SKM-1 treated with dmso at 0.1 percent for 144 hours (cell line): ENCODE measurements around the gene SYNPO2.
A peak's percentile ranks its signal among the peaks of the same experiment; 100 is the strongest.
"Not testable (repeated sequence)": the region's sequence is repeated elsewhere in the genome, so short reads cannot be mapped to it uniquely, and the experiment has no call there.

ENCODE experiments used
- DNase-seq: peaks from one replicate; lab custom pipeline; 2025; ENCODE audit not compliant: unreplicated experiment; lab: John Stamatoyannopoulos, UW

The SYNPO2 gene

DNA sequence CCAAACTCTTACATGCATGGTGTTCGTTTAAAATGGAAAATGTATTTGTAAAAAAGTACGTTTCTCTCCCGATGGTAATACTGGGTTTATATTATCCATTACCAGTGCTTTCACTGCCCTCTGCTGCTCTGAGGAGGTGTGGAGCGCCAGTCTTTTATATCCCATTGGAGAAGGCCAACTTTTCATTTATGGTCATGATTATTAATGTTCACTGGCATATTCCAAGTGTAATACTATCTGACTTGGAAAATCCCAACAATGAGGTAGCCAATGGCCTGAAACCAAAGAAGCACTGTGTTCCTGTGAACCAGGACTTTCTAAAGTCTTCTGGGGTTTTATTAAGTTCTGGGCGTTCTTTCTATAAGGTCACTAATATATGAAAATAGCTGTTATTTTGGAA, 80.7 kb downstream of the SYNPO2 start:
- DNase-seq = peak; percentile 21

DNA sequence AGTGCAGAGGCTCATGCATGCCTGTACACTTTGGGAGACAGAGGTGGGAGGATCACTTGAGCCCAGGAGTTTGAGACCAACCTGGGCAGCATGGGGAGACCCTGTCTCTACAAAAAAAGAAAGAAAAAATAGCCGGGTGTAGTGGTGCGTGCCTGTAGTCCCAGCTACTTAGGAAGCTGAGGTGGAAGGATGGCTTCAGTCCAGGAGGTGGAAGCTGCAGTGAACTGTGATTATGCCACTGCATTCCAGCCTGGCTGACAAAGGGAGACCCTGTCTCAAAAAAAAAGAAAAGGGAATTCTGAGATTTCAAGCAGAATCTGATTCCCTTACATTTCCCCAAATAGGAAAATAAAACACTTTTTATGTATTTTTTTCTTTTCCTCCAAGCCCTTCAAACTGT, 83.5 kb downstream of the SYNPO2 start:
- no peak for DNase-seq

DNA sequence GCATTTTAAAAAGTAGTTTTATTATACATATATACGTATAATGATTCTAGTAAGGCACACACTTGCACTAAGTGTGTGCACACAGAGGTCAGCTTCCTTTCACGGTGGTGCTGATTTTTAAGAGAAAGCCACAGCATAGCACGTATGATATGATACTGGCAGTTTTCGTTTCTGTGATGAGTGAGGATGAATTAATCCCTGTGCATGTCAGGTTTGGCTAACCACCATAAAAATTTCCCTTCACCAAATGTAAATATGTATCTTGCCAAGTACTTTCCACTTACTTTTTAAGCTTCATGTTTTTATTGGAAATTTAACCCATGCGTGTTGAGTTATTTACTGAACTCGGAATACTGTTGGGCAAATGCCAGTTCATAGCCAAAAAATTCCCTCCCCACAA, 84.6 kb downstream of the SYNPO2 start:
- DNase-seq = no peak

DNA sequence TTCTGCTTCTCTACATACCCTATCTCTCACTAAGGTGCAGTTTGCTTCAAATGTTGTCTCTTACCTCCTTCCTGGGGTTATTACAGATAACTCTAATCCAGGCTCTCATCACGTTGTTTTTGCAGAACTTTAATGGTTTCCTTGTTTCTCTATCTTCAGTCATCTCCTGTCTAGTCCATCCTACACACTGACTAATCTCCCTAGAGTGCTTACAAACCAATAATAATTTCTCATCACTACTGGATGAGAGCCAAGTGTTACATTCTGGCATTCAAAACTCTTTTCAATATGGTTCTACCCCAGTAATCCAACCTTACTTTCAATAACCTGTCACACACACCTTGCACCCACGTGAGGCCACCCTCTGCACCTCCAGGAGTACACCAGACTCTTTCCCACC, 86.1 kb downstream of the SYNPO2 start:
- no peak for DNase-seq

DNA sequence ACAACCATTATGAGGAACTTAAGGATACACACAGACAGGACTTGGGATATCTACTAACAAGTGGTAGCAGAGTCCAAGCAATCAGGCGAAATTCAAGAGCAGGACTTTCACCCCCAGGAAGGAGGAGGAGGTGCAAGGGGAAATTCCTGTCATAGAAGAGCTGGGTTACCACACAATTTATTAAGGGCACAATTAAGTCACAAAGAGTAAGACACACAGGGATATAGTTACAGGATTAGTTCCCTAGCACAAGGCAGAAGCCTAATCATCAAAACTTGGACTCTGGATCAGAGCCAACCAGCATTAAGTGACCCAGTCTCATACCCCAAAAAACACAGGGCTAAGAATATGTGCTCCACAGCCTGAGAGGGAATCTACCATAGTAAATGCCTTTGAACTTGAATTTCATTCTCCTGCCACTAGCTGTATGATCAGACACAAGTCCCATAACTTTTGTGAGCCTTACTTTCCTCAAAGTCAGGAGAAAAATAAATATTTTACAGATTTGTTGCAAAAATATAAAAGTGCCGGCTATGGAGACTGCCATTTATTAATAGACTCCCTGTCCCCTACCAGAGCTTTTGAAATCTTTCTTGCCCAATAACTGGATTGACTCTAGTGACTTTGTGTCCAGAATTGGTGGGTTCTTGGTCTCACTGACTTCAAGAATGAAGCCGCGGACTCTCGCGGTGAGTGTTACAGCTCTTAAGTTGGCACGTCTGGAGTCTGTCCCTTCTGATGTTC, 87.0 kb downstream of the SYNPO2 start:
- no peak for DNase-seq

DNA sequence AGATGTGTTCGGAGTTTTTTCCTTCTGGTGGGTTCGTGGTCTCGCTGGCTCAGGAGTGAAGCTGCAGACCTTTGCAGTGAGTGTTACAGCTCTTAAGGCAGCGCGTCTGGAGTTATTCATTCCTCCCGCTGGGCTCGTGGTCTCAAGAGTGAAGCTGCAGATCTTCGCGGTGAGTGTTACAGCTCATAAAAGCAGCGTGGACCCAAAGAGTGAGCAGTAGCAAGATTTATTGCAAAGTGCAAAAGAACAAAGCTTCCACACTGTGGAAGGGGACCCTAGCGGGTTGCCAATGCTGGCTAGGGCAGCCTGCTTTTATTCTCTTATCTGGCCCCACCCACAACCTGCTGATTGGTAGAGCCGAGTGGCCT, 87.5 kb downstream of the SYNPO2 start:
- DNase-seq = not testable (repeated sequence)

DNA sequence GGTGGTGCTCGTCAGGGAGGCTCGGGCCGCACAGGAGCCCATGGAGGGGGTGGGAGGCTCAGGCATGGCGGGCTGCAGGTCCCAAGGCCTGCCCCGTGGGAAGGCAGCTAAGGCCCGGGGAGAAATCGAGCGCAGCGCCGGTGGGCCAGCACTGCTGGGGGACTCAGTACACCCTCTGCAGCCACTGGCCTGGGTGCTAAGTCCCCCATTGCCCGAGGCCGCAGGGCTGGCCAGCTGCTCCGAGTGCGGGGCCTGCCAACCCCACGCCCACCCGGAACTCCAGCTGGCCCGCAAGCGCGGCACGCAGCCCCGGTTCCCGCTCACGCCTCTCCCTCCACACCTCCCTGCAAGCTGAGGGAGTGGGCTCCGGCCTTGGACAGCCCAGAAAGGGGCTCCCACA, 88.4 kb downstream of the SYNPO2 start:
- not testable (repeated sequence) for DNase-seq

DNA sequence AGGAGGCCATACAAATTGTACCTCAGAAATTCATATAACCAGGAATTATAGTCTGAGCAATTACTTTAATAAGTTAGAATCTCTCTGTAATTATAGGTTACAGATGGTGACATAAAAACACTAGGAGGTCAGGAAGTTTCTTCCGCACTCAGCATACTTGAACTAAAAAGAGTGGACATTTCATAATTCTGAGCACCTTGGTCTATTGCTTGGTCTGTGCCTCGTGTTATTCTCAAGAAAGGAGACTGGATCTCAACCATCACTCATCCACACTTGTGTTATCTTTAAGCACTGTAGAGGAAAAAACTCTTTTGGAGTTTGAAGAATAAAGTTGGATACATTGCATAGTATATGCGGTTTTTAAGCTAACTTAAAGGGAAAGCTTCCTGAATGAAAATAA, 91.1 kb downstream of the SYNPO2 start:
- no peak for DNase-seq

DNA sequence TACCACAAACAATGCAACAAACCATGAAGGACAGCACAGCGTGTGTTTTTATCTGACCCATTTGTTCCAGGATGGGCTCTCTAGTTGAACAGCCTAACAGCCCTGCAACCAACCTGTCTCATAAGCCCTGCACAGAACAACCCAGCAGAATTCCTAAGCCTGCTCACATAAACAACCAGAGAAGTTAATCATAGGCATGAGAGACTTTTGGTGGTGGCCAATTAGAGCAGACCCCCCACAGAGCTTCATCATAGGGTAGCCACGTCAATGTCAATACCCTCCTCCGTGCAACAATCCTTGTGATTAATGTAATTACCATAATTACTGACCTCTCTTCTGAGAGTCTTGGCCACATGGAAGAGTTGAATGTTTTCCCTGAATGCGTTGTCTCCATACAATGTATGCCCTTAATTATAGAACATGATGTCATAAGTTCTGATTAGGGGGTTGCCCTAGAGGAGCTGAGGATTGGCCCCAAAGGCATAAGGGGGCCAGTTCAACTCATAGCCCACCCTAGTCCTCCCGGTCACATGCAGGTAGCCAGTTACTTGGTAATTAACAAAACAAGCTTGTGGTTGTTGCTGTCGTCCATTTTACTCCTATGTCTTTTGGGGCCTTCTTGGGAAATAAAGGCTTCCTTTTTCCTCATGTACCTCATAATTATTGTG, 92.7 kb downstream of the SYNPO2 start:
- DNase-seq = no peak

DNA sequence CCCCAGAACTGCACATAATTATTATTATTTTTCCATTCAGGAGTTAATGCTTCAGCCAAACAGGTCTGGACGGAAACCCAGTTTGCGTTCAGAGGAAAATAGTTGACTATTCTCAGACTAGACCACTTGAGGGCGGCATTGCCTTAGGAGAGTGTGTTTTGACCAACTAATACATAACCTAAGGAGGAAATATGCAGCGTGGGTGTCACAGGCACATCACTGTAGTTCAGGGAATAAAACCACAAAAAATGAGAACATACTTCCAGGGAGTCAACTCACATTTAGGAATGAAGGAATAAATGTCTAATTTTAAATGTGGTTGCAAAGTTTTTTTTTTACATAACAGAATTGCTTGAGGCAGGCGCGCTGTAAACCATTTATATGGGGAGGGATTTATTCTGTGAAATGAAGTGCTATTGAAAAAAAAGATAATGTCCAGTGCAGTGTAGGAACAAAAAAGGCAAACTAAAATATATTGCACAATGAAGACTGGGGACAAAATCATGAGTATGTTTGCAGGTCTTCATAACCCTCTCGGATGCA, 93.3 kb downstream of the SYNPO2 start:
- peak; percentile 75 for DNase-seq

DNA sequence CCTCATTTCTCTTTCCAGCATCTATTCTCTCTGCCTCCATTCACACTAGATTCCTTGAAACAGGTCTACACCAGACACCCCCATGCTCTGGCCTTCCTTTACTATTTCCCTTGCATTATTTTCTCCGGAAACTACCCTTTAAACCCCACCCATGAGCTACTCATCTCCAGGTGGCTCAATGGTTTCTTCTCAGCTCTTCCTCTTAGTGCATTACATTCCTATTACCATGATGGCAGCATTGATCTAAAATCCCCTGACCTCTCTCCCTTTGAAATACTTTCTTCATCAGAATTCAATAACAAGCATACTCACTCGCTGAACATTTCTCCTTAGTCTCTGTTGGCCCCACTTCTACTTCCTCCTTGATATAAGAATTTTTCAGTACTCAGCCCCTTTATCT, 94.6 kb downstream of the SYNPO2 start:
- DNase-seq = no peak

DNA sequence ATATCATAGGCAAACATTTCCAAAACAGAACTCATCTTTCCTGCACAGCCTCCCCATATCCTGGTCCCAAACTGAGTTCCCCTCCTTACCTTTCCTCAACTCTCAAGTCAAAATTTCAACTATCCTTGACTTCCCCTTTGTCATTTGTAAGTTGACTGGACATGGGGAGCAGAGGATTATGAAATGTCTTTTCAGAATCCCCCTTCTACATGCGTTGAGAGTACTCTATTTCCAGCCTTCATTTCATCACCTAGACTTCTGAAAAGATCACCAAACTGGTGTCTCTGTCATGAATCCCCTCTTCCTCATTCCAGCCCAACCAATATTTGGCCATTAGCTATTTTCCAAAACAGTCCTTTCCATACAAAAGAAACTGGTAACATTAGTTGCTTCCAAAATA, 95.2 kb downstream of the SYNPO2 start:
- DNase-seq = peak; percentile 12

DNA sequence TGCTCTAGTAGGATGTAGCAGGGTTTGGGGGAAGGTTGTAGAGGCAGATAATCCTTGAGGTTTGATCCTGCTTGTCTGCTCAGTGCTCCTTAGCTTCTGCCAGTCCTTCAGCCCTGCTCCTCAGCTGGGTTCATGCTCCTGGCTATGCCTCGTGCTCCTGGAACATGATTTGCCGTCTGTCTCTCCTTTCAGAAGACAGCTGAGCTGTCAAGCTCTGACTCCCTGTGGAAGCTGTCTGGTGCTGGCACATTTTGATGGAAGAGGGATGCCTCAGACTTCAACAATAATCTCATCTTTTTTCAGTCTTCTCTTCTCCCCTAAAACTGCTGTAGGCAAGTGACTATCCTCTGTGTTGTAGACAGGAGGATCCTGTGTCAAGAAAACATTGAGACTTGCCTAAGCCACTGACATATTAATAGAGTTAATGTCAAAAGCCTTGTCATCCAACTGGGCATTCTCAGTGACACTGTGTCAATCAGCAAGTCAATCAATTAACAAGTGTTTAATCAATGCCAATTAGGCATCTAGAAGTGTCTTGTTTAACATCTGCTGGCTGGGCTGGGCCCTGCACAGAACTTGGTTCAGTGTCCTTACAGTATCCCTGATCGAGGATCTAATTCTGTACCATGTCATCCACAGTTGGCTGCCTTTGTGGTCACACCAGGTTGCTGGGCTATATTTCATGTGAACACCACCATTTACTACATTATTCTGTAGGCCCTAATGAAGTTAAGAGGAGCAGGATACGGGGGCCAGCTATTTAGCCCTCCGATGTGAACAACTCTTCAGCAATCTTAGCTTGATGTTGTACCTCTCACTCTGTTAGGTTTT, 96.7 kb downstream of the SYNPO2 start:
- DNase-seq = no peak

DNA sequence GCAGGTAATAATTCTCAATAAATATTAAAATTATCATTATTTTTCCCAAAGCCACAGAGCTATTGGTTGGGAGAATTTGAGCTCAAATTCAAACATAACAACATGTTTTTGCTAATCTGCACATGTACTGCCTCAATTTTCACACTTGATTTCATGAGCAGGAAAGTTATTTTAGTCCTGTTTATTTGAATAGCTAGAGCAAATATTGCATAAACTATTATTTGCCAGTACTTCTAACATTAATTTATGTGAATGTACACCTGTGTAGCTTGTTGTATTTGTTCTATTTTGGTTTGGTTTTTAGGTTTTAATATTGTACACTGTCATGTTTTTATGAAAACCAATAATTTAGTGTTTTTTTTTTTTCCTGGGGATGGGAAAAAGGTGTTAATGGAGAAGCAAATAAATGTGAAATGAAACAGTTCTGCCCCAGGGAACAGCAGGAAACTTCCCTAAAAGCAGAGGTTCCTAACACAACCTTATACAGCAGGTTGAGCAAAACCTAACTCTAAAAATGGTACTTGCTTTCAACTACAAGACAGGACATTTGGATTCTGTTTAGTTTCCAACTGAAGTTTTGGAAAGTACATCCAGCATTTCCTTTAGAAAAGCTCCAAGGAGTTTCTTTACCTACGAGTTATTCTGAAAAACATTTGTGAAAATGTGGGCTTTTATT, 99.4 kb downstream of the SYNPO2 start:
- DNase-seq = no peak

DNA sequence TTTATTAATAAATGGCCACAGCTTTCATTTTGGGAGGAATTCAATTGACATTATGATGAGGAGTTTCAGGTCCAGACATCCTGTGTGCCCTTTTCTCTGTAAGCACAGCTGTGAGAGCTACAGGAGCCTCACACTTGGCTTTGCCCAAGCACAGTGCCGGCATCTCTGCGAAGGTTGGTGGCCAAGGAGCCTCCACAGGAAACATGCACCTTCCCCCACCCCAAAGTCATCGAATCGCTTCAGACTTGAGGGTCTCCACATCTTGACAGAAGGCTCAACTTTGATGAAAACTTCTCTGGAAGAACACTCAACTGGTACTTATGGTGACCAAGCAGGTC, 100.0 kb downstream of the SYNPO2 start:
- DNase-seq = no peak

DNA sequence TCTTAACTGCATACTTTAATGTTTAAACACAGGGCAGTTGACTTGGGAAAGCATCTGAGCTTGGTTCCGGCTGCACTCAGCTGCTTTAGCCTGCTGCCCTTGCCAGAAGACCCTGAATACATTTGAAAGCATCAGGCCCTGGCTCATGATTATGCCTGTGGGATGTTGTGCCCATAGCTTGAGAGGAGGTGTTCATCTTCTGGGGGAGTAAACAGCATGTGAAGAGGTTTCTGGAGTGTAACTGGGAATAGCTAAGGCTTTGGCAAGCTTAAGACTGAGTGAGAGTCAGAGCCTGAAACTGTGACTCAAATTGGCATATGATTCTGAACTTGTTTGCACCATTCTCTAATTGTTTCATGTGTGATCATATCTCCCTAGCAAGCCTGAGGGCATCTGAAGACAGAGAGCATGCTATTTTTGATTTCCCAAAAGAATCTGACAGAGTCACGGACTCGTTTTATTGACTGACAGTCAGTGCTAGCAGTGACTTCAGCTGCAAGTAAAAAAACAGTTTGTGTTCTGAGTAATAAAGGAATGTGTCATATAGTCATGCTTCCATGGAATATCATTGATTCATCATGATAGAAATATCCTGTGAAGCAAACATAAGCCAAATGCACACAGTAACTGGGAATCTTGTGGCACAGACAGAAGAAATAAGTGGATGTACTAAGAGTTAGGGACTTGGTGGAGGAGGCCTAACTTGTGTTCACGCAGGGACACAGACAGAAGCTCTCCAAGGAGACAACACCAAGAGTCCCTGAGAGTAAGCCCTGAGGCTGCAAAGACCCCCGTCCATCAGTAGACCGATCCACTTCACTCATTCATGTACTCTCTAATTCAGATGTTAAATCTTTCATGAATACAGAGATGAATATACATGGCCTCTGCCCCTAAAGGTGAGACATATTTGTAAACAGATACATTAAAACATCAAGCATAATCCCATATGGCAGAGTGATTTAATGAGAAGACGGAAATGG, 100.7 kb downstream of the SYNPO2 start:
- DNase-seq = no peak

DNA sequence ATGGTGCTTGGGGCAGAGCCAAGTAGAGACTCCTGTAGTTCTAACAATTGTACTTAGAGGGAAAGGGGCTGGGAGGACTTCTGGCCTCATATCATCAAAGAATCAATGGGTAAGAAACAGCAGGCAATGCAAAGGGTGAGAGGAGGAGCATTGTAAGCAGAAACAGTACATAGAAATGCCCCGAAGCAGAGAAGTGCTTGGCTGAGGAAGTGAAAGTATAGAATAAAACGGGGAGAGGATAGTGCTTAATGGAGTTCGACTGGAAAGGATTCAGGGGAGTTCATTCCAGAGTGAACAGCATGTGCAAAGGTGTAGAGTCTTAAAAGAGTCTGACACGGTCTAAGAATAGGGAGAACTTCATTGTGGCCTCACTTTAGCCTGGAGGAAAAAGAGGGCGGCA, 103.0 kb downstream of the SYNPO2 start:
- DNase-seq = peak; percentile 1

DNA sequence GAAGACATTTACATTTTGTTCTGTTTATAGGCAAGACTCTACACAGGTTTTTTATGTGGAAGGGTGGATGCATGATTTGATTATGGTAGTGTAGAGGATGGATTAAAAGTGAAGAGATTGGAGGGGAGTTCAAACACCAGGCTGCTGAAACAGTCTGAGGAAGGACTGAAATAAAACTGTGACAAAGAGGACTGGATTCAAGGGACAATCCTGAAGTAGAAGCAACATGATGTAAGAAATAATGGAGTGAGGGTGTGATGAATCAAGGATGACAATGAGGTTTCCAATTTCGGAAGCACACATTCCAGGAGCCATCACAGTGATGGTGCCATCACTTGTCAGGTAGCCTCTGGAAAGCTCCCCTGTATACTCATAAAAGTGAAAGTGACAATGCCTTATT, 103.5 kb downstream of the SYNPO2 start:
- no peak for DNase-seq

DNA sequence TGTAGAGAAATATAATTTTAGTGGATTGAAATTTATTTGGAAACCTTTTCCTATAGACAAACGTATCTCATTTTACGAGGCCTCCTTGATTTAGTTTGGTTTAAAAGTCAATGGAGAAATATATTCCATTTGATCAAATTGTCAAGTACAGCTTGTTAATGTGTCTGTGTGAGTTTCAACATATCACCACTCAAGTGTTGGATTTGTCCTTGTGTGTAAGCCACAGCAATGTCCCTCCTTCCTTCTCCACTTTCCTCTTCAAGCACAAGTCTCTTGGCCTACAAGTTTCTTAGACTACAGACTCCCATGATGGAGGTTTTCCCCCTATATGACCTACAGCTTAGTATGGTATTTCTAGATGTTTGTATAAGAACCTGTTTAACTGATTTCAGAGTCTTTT, 104.7 kb downstream of the SYNPO2 start:
- no peak for DNase-seq

DNA sequence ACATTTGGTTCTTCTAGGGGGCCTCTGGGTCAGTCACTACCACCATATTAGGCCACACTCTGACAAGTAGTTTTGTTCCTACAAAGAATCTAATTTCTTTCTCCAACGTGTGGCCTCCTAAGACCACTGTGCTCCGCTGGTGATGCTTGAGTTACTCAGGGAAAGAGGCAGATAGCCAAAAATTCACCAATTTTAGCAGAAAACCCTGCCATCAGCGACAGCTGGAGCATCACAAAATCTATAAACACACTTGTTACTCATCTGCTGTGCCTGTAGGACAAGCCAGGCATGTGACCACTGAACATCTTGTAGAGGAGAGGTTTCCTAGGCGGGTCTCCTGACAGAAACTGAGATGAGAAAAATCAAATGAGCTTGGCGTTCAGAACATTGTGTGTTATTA, 105.4 kb downstream of the SYNPO2 start:
- DNase-seq = no peak
